Upper lobe of left lung (tissue), 4 donors: ENCODE results near the gene MME.

Experiments
- CTCF ChIP-seq, 6 experiments: fragments of 450-650 bp in 4 of 6; fragments of 200-600 bp in 2 of 6; sonication (generic) in 2 of 6; IDR thresholded peaks; one replicate each; pipeline ENCODE4 v1.5.1; 2016 to 2019; ENCODE audit warnings: antibody characterized with exemption in 6 of 6
- EP300 ChIP-seq, 4 donors: sonication (generic); formaldehyde crosslinking; IDR thresholded peaks; one replicate each; pipeline ENCODE4 v1.5.1; 2017; ENCODE audit warnings: antibody characterized with exemption in 4 of 4, control low read depth in 2 of 4
- POLR2A ChIP-seq, 4 donors: fragments of 450-650 bp; IDR thresholded peaks; one replicate each; pipeline ENCODE4 v1.5.1; 2016 to 2017; ENCODE audit warnings: antibody characterized with exemption in 4 of 4, mild to moderate bottlenecking in 2 of 4
- POLR2AphosphoS5 ChIP-seq, 2 donors: sonication (generic); formaldehyde crosslinking; IDR thresholded peaks; one replicate each; pipeline ENCODE4 v1.5.1; 2017; ENCODE audit warnings: antibody characterized with exemption in 2 of 2

- no peak for TF ChIP-seq CTCF (IDR thresholded peaks at IDR 0.05)
- no peak for TF ChIP-seq POLR2A (IDR thresholded peaks at IDR 0.05)
- TF ChIP-seq POLR2AphosphoS5 (IDR thresholded peaks at IDR 0.05), result no peak
- TF ChIP-seq EP300 (IDR thresholded peaks at IDR 0.05), result no peak
Measured at GRCh38 chr3:155112661-155113389, 32.7 kb downstream of the MME start.
